ENCODE results near the gene CTNND2.

CTNND2 gene

GRCh38 chr5:11301171-11301570 is 603.1 kb downstream of the CTNND2 start:
- no peak for DNase-seq

- no peak for DNase-seq
Observed at GRCh38 chr5:11300736-11301135, 603.5 kb downstream of the CTNND2 start.

DNA sequence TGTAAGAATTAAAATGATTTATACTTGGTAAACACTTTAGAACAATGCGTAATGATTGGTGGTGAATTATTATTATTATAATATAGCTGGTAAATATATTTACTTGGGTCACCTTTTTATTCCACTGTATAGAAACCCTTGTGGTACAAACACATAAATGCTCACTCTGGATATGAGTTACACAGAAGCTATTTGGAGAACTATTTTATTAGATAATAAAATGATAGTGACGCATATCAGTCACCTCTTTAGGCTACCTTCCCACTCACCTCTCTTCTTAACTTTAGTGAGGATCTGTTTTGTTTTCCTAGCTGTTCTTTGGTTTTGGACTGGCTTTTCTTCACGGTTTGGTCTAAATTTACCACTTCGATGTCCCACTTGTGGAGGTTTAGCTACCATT is 605.4 kb downstream of the CTNND2 start:
- no peak for DNase-seq

- no peak for DNase-seq
Observed at GRCh38 chr5:11293523-11293922, 610.7 kb downstream of the CTNND2 start.

DNA sequence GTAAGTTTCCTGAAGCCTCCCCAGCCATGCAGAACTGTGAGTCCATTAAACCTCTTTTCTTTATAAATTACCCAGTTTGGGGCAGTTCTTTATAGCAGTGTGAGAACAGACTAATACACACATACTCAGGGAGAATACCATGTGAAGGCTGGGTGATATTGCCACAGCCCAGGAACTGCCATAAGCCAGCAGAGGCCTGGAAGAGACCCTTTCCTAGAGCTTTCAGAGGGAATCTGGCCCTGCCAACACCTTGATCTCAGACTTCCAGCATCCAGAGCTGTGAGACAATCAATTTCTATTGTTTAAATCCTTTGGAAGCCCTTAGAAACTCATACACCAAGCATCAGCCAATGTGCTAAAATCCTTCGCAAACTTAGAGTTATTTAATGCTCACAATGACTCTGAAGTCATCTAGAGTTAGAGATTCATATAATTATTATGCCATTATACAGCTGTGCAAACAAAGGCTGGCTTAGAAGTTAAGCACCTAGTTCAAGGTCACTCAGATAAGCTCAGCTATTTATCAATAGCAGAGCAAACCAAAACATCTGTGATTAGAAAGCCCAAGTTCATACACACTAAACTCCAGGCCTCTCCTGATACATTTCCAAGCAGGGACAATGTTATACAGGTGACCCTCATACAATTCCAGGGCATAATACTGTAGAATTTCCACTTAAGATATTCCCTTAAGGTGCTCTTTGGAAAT is 611.4 kb downstream of the CTNND2 start:
- peak in 1 of 3 experiments; percentile 33 for DNase-seq

GRCh38 chr5:11289733-11290132 is 614.5 kb downstream of the CTNND2 start:
- no peak for DNase-seq

GRCh38 chr5:11289208-11289607 is 615.0 kb downstream of the CTNND2 start:
- DNase-seq = no peak

- no peak for DNase-seq
Observed at GRCh38 chr5:11281842-11282241, 622.4 kb downstream of the CTNND2 start.

GRCh38 chr5:11277323-11277722 is 626.9 kb downstream of the CTNND2 start:
- no peak for DNase-seq

DNA sequence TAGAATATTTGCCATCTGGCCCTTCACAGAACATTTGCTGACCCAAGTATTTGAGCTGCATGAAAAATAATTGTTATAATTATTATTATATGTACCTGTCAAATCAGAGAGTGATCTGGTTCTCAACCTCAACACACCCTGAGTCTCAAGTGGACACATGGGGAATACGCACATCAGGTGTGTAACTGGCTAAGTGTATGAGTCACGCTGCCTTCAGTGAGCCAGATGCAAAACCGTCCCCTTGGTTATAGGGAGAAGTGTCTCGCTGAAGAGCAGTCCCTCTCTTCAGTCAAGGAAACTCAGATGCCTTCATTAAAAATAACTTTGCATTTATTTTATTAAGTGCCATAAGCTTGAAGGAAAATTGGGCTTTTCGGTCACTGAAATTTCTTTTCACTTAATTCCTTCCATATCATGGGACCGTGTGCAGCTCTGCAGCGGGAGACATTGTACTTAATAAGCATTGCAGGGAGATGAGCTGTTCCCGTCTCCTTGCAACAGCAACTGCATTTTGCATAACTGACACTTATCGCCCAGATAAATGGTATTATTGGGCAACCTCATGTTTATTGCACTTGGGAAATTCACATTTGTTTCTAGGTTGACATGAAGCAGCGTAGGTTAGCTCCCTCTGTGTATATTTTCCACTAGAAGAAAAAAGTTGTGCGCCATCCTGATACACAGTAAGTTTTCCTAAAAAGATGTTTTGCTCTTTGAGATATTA is 630.9 kb downstream of the CTNND2 start:
- DNase-seq = peak in 2 of 3 experiments; percentile 69 to 93

- DNase-seq = peak in 1 of 3 experiments; percentile 44
Observed at GRCh38 chr5:11269515-11269914, 634.7 kb downstream of the CTNND2 start.

DNA sequence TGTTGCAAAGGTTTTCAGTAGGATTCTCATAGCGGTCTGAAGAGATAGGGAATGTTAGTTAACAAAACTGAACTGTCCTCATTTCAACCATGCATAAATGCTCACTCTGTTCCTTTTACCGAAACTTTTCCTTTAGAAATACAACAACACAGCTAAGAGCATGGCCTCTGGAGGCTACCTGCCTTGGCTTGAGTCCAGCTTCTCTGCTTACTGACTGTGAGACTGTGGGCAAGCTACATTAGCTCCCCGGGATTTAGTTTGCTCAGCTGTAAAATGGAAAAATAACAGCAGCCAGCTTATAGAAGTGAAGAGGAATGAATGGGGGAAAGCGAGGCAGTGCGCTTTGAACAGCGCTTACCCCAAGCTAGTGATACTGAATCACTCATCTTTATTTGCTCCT is 635.4 kb downstream of the CTNND2 start:
- peak; percentile 25 to 77 (median 41) for DNase-seq

DNA sequence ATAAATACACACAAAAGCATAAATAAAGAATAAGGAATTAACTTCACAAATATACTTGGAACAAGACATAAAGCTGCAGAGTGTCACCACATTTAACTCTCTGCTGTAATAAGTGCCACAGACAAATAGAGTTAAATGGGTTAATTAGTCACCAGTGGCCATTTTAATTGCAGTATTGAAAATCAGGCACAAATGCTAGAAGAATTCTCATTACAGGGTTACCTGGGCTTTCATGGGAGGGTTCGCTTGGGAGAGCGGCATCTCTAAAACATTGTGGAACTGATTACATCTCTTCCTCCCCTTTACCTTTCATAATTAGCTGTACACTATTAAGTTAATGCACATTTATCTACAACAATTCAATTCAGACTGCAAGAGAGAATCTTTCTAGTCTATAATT is 637.9 kb downstream of the CTNND2 start:
- no peak for DNase-seq

DNA sequence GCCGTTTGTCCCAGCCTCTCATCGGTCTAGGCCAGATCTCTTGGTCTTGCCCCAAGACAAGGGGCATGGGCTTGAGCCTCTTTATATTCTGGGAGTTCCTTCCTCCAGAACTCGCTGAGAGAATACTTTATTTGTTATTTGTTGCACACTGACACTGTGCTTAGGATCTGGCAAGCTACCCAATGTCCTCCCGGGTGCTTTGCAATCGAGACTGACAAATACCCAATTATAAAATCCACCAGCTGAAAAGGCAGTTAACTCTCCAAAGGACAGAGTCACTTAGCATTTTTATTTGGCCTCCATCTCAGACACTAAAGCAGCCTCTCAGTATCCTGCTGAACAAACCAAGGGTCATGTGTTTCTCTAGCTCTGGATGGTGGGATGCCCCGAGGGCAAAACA is 643.0 kb downstream of the CTNND2 start:
- DNase-seq = no peak

DNA sequence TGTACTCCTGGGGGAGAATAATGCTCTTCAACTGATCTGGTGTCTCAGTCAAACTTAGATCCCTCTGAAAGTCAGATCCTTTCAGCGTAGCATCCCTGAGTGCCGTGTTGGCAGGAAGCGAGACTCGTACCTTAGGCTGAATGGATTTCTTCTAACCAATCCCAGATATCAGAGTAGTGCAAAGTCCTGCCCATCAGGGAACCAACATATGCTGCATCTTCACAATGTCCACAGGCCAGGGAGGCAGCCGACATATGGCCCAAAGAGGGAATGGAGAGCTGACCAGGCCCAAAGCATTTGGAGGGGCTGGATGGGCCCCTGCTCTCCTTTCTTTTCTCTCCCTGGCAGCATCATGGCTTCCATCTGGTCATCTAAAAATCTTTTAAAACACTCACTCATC is 646.2 kb downstream of the CTNND2 start:
- no peak for DNase-seq

DNA sequence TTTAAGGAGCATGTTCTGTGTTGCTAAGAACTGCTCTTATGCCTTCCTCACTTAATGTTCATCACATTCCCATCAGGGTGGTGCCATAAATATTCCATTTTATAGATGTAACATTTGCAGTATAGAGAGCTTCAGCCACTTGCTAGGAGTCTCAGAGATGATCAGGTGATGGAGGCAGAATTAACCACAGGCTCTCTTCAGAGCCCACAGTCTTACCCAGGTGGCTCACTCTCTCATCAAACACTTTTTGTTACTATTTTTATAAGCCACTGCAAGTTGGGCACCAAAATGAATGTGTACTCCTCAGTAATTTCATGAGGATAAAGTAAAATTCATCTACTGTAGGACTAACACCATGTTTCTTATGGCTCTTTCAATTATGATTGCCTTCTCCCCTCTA is 651.7 kb downstream of the CTNND2 start:
- DNase-seq = no peak

GRCh38 chr5:11252075-11252474 is 652.2 kb downstream of the CTNND2 start:
- DNase-seq = no peak

DNA sequence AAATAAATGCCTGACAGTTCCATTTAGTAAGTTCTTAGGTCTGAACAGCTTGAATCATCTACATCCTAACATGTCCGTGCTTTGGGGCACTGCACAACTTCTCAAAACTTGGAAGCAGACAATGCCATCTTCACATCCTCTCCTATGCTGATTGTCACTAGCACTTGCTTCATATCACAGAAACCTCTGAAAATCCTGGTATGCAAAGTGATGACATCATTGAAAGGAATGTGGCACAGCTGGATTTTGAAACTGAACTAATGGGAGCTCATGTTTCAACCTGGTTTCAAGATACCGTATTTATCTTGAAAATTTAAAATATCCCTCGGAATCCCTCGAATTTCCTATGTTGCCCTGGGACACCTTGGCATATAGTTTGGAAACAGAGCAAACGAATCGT is 653.0 kb downstream of the CTNND2 start:
- DNase-seq = no peak

DNA sequence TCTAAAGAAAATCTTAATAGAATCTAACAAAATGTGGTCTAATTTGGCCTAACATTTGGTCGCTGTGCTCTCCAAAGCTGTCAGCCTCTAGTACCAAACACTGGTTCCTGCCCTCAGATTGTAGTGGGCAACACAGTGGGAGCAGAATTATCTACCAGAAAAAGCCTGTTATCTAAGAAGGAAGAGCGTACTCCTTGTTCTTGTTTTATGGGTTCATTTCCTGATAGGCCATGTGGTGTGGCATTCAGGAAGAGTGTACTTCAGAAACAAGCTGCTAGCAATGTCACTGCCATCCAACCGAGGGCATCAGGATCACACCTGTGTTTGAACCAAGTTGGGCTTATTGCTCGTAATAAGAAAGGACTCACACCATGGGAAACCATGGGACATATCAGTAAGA is 655.3 kb downstream of the CTNND2 start:
- no peak for DNase-seq

DNA sequence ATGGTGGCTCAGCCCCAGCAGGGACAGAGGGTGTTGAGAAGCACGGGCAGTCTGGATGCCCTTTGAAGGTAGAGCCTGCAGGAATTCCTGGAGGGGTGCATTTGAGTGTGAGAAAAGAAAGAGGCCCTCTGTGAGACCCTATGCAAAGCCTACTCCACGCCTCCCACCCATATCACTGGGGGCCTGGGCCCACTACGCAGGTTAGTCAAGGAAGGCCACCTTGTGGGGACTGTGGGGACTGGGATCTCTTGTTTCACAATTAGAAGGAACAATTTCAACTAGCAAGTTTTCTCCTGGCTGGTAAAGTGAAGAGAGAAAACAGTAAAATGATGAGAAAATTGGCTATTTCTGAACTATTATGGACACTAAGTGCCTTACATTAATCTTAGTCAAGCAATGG is 657.0 kb downstream of the CTNND2 start:
- no peak for DNase-seq

GRCh38 chr5:11240293-11241190 is 663.7 kb downstream of the CTNND2 start:
- DNase-seq = no peak

DNA sequence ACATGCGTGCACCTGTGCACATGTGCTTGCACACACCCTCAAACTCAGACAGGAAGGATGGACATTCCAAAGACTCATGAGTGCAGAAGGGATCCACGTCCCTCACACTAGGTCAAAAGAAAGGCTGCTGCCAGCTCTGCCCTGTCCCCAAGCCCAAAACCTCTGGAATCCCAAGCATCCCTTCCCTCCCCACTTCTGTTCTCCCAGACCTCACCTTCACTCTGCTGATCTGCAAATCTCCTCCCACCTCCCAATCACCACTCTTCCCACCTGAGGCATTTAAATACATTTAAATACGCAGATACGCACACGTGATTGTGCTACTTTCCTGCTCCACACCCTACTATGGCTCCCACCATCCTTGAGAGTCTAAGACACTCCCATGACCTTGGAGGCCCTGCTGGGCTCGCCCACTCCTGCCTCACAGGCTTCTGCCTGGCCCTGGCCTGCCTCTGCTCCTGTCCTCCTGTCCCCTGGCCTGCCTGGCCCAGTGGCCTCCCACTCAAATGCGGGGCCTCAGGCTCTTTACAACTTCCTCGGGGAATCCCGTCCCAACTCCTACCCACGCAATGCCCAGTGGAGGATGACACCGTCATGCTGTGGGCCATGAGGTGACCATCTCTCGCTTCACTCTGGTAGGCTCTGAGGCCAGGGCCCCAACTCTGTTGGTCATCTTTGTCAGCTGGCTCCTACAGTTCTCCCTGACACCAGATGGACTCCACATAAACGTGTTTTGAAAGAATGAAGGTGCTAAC is 664.8 kb downstream of the CTNND2 start:
- DNase-seq = no peak

GRCh38 chr5:11234501-11234911 is 669.7 kb downstream of the CTNND2 start:
- DNase-seq = no peak
